ENCODE results near the gene DNAJC30. TPM values are rescaled to one million over a fixed set of nuclear protein-coding genes. Genes with fewer than 3 reads are reported as not detected.
"Not testable (repeated sequence)": the region's sequence is repeated elsewhere in the genome, so short reads cannot be mapped to it uniquely, and the experiment has no call there.

Gene DNAJC30
- polyA plus RNA-seq (ENCODE audit: insufficient read length): 6.3 TPM

GRCh38 chr7:73683056-73683787 is at the start of gene DNAJC30, which contains the start of gene BUD23:
DNAJC30 (minus strand) TSS chr7:73683453; CDS start chr7:73683423, 30 bp downstream.
BUD23 (plus strand) TSS chr7:73683597; CDS start chr7:73683626, 29 bp downstream.
- peak; percentile 85 for DNase-seq (ENCODE audit: low read depth)

GRCh38 chr7:73732397-73732796 is 49.1 kb upstream of the DNAJC30 start:
- DNase-seq (ENCODE audit: low read depth): no peak

- DNase-seq (ENCODE audit: low read depth): no peak
Measured at GRCh38 chr7:73730485-73730884, 47.2 kb upstream of the DNAJC30 start.

GRCh38 chr7:73728551-73728950 is 45.3 kb upstream of the DNAJC30 start:
- DNase-seq (ENCODE audit: low read depth): no peak

GRCh38 chr7:73727952-73728351 is 44.7 kb upstream of the DNAJC30 start:
- DNase-seq (ENCODE audit: low read depth): no peak

- no peak for DNase-seq (ENCODE audit: low read depth)
Measured at GRCh38 chr7:73726083-73726466, 42.8 kb upstream of the DNAJC30 start.

GRCh38 chr7:73723813-73724212 is 40.6 kb upstream of the DNAJC30 start:
- DNase-seq (ENCODE audit: low read depth): no peak

- no peak for DNase-seq (ENCODE audit: low read depth)
Measured at GRCh38 chr7:73722785-73723184, 39.5 kb upstream of the DNAJC30 start.

- DNase-seq (ENCODE audit: low read depth): not testable (repeated sequence)
Measured at GRCh38 chr7:73722182-73722581, 38.9 kb upstream of the DNAJC30 start.

- DNase-seq (ENCODE audit: low read depth): no peak
Measured at GRCh38 chr7:73721377-73721817, 38.1 kb upstream of the DNAJC30 start.

GRCh38 chr7:73720443-73720842 is 37.2 kb upstream of the DNAJC30 start:
- DNase-seq (ENCODE audit: low read depth): not testable (repeated sequence)

- no peak for DNase-seq (ENCODE audit: low read depth)
Measured at GRCh38 chr7:73719806-73720169, 36.5 kb upstream of the DNAJC30 start.

GRCh38 chr7:73718905-73719805 is 35.9 kb upstream of the DNAJC30 start, which contains the start of gene STX1A:
STX1A (minus strand) TSS chr7:73719669; CDS start chr7:73719631, 38 bp downstream.
- no peak for DNase-seq (ENCODE audit: low read depth)

- DNase-seq (ENCODE audit: low read depth): no peak
Measured at GRCh38 chr7:73718438-73718881, 35.2 kb upstream of the DNAJC30 start.

GRCh38 chr7:73717991-73718405 is 34.7 kb upstream of the DNAJC30 start:
- DNase-seq (ENCODE audit: low read depth): no peak

GRCh38 chr7:73717025-73717807 is 34.0 kb upstream of the DNAJC30 start:
- no peak for DNase-seq (ENCODE audit: low read depth)

GRCh38 chr7:73716318-73716890 is 33.2 kb upstream of the DNAJC30 start:
- DNase-seq (ENCODE audit: low read depth): no peak

- DNase-seq (ENCODE audit: low read depth): no peak
Measured at GRCh38 chr7:73715648-73716317, 32.5 kb upstream of the DNAJC30 start.

GRCh38 chr7:73713319-73713718 is 30.1 kb upstream of the DNAJC30 start:
- DNase-seq (ENCODE audit: low read depth): not testable (repeated sequence)

- DNase-seq (ENCODE audit: low read depth): no peak
Measured at GRCh38 chr7:73712773-73713172, 29.5 kb upstream of the DNAJC30 start.

All from forelimb muscle (tissue), 1 donor.